GM10266 (cell line): ENCODE measurements around the gene NKD2.
A peak's percentile ranks its signal among the peaks of the same experiment; 100 is the strongest.

Experiments used
- DNase-seq: peaks from one replicate; pipeline ENCODE4 v3.0.0; 2012; ENCODE audit errors: extremely low spot score
- CTCF ChIP-seq: IDR thresholded peaks from 2 replicates; pipeline ENCODE4 v1.5.1; 2012; ENCODE audit warnings: mild to moderate bottlenecking, low read depth; ENCODE audit not compliant: control insufficient read depth, insufficient read depth; ENCODE audit errors: missing control alignments

The NKD2 gene

GRCh38 chr5:980001-980588, 28.5 kb upstream of the NKD2 start:
- TF ChIP-seq CTCF, result no peak
- DNase-seq, result no peak

- no peak for DNase-seq
- no peak for TF ChIP-seq CTCF
Measured at GRCh38 chr5:980966-981365, 27.6 kb upstream of the NKD2 start.

- DNase-seq, result no peak
- TF ChIP-seq CTCF, result no peak
Measured at GRCh38 chr5:981456-981855, 27.1 kb upstream of the NKD2 start.

- TF ChIP-seq CTCF, result peak; percentile 23
- DNase-seq, result no peak
Measured at GRCh38 chr5:982377-983237, 26.0 kb upstream of the NKD2 start.

GRCh38 chr5:983238-983524, 25.4 kb upstream of the NKD2 start:
- no peak for DNase-seq
- no peak for TF ChIP-seq CTCF

- no peak for DNase-seq
- no peak for TF ChIP-seq CTCF
Measured at GRCh38 chr5:983568-983967, 25.0 kb upstream of the NKD2 start.

- no peak for DNase-seq
Measured at GRCh38 chr5:984774-985173, 23.8 kb upstream of the NKD2 start.

More at GRCh38 chr5:984774-985173, 23.8 kb upstream of the NKD2 start:
- no peak for TF ChIP-seq CTCF
